ENCODE results near the gene FXYD5. TPM values are rescaled to one million over a fixed set of nuclear protein-coding genes. Genes with fewer than 3 reads are reported as not detected.
A peak's percentile ranks its signal among the peaks of the same experiment; 100 is the strongest.

The FXYD5 gene
- total and polyA plus RNA-seq, 9 of the 15 experiments (the other 6 are each of a cell fraction or from before 2014, with no cell fraction given), result 104 to 537 (median 174) TPM

DNA sequence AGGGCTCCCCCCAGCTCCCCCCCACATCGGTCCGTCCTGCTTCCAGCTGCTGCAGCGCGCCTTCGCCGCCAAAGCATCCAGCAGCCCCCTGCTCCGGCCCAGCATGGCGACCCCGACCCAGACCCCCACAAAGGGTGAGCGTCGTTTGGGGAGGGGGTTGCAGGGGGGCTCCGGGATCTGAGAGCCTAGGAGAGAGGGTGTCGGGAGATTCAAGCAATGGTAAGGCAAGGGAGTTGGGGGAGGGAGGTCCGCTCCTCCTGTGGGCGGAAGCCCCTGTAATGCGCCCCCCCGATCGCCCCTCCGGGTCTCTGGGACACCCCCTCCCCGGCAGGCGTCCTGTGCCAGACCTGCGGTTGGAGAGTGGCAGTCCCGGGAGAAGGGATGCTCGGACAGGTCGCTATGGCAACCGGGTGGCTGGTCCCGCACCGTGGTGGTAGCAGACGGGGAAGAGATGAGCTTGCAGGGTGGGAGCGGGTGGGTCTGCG, 11.3 kb upstream of the FXYD5 start, which contains the start of gene FXYD7:
Gene FXYD7, plus strand, starts transcription at position 25 of the 485 bp plus-strand sequence. Its CDS starts 79 bp downstream, at position 104.
- peak within 1 kb of the TSS; percentile 42 to 89; a peak in 3 of 4 replicates for H3K9ac ChIP-seq (ENCODE audit: insufficient read depth in 1 of 2, low read depth in 2 of 2, low read length in 2 of 2)
- in situ Hi-C loops (cut with MboI), result no loop called here
- H3K9me3 ChIP-seq (replicated peaks; ENCODE audit: control insufficient read depth, insufficient read depth, low read depth, low read length), result no peaks in the 10 kb centered on the region
- no peaks in the 10 kb centered on the region for H3K9me1 ChIP-seq (ENCODE audit: control insufficient read depth, insufficient read depth, low read length)
- DNase-seq (ENCODE audit: extremely low read depth in 1 of 4, low spot score in 3 of 4) (no peak), ATAC-seq (no peak), FAIRE-seq (no peak)
- H3K27me3 ChIP-seq (ENCODE audit: control insufficient read depth in 2 of 2, insufficient read depth in 2 of 2, low read length in 2 of 2), result no peaks in the 10 kb centered on the region; a peak in 1 of 5 replicates
- BruUV-seq (replicated peaks), result no TSS peak
- peak within 1 kb of the TSS; percentile 43 for H3K4me3 ChIP-seq
- H3K27ac ChIP-seq (ENCODE audit: extremely low read depth, low read depth, low read length), result peak within 1 kb of the TSS; percentile 19; the same call in 1 of the 3 replicates
- H2AFZ ChIP-seq (ENCODE audit: low read depth, low read length), result peak within 1 kb of the TSS; percentile 95
- POLR2A ChIA-PET, result interaction anchor here (0.6 to 1.0 kb wide), 4 partner anchors 118 to 750 kb away, joined by 3 to 5 read pairs (median 3); no protein-coding TSS in a partner anchor
- CTCF ChIA-PET (ENCODE audit: low intra/inter-chr PET ratio), result no interaction called here
- H3K4me1 ChIP-seq (replicated peaks in 1 of 2; ENCODE audit: control insufficient read depth in 2 of 2, insufficient read depth in 2 of 2, low read length in 2 of 2), result peaks cover 13 to 58% of the 10 kb centered on the region in 2 experiments
- H3K4me2 ChIP-seq (ENCODE audit: insufficient read depth, low read length), result peak within 1 kb of the TSS; percentile 78
- peaks cover 7% of the 10 kb centered on the region; the same call in 2 of the 3 replicates for H3K36me3 ChIP-seq (ENCODE audit: control insufficient read depth, insufficient read depth, low read length)
- 25% methylated on average over 7 of the region's 31 CpGs for WGBS (ENCODE audit: insufficient coverage, low coverage, missing lambda C conversion rate)
- intact Hi-C loops (cut with micrococcal nuclease), result loop anchor here (5.0 kb wide), 1 partner anchor 124 kb away; the partner anchor contains the start of gene USF2
- peaks cover 12% of the 10 kb centered on the region for H4K20me1 ChIP-seq (replicated peaks; ENCODE audit: control insufficient read depth, insufficient read depth, low read length)
- H3K79me2 ChIP-seq (ENCODE audit: control insufficient read depth, insufficient read depth, low read length), result no peaks in the 10 kb centered on the region
- no peak for TF ChIP-seq NR4A1 (CRISPR knock-in tag; IDR thresholded peaks at IDR 0.05)
- no peak for TF ChIP-seq NR4A1 (tag; IDR thresholded peaks at IDR 0.05)
- TF ChIP-seq POLR2G (IDR thresholded peaks at IDR 0.05; ENCODE audit: low read depth, low read length), result peak; percentile 45
- no peak for TF ChIP-seq FOXJ2 (tag; IDR thresholded peaks at IDR 0.05)
- no peak for TF ChIP-seq SMAD4 (CRISPR knock-in tag; conservative IDR thresholded peaks at IDR 0.05)
- no peak for TF ChIP-seq NFYB (IDR thresholded peaks at IDR 0.05; ENCODE audit: extremely low read depth, insufficient read length)
- 0 out of 2 replicates have a peak, but pooled peaks have one; percentile 38 for TF ChIP-seq ZBTB7A (IDR thresholded peaks at IDR 0.05; ENCODE audit: borderline replicate concordance, control insufficient read depth, low read depth, low read length)
- TF ChIP-seq TRIM28 (IDR thresholded peaks at IDR 0.05), result no peak
- peak; percentile 89 for TF ChIP-seq RFX1 (IDR thresholded peaks at IDR 0.05)
- no peak for TF ChIP-seq ZNF561 (CRISPR knock-in tag; conservative IDR thresholded peaks at IDR 0.05)
- no peak for TF ChIP-seq YY1 (IDR thresholded peaks at IDR 0.05; ENCODE audit: borderline replicate concordance in 1 of 3, control insufficient read depth in 1 of 3, extremely low read depth in 1 of 3, insufficient read depth in 3 of 3, insufficient read length in 1 of 3, insufficient replicate concordance in 2 of 3, low read depth in 1 of 3, low read length in 2 of 3)
- TF ChIP-seq TRIM24 (IDR thresholded peaks at IDR 0.05), result no peak
- TF ChIP-seq NONO (IDR thresholded peaks at IDR 0.05; ENCODE audit: low read depth in 2 of 2, low read length in 1 of 2), result no peak
- no peak for TF ChIP-seq ZC3H4 (CRISPR knock-in tag; IDR thresholded peaks at IDR 0.05; ENCODE audit: borderline replicate concordance)
- TF ChIP-seq, protein P1, sequence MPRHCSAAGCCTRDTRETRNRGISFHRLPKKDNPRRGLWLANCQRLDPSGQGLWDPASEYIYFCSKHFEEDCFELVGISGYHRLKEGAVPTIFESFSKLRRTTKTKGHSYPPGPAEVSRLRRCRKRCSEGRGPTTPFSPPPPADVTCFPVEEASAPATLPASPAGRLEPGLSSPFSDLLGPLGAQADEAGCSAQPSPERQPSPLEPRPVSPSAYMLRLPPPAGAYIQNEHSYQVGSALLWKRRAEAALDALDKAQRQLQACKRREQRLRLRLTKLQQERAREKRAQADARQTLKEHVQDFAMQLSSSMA (CRISPR knock-in tag; IDR thresholded peaks at IDR 0.05), result no peak
- TF ChIP-seq DPF2 (IDR thresholded peaks at IDR 0.05), result no peak
- TF ChIP-seq, protein P2, sequence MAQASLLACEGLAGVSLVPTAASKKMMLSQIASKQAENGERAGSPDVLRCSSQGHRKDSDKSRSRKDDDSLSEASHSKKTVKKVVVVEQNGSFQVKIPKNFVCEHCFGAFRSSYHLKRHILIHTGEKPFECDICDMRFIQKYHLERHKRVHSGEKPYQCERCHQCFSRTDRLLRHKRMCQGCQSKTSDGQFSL (CRISPR knock-in tag; IDR thresholded peaks at IDR 0.05), result peak; percentile 44
- TF ChIP-seq, protein P2 (tag; IDR thresholded peaks at IDR 0.05), result peak in 1 of 2 experiments; percentile 87; a peak in 2 of 4 replicates
- TF ChIP-seq EWSR1 (IDR thresholded peaks at IDR 0.05; ENCODE audit: borderline replicate concordance, low read depth, partially characterized antibody), result no peak
- no peak for TF ChIP-seq ZNF764 (CRISPR knock-in tag; IDR thresholded peaks at IDR 0.05; ENCODE audit: low read depth)
- TF ChIP-seq STAT5A (IDR thresholded peaks at IDR 0.05; ENCODE audit: borderline replicate concordance, low read length), result no peak
